ENCODE data around the gene PLCH1. TPM values are rescaled to one million over a fixed set of nuclear protein-coding genes. Genes with fewer than 3 reads are reported as not detected.

PLCH1 gene
- total RNA-seq, 1 donor from 2014 or later: 0.26 TPM

GRCh38 chr3:155330370-155330769 is 414.5 kb downstream of the PLCH1 start:
- FAIRE-seq (no peak), DNase-seq (ENCODE audit: low read depth) (no peak)
- no peak for TF ChIP-seq CTCF (IDR thresholded peaks at IDR 0.05; ENCODE audit: insufficient read depth, low read length, severe bottlenecking)
- no peaks in the 10 kb centered on the region for H3K36me3 ChIP-seq (ENCODE audit: control insufficient read depth, insufficient read depth, low read length)
- H3K27me3 ChIP-seq (ENCODE audit: control insufficient read depth, insufficient read depth, low read length): no peaks in the 10 kb centered on the region
- H3K4me3 ChIP-seq (ENCODE audit: low read depth, low read length): no peak overlapping the region

GRCh38 chr3:155329513-155330048 is 415.3 kb downstream of the PLCH1 start:
- FAIRE-seq (no peak), DNase-seq (ENCODE audit: low read depth) (no peak)
- no peaks in the 10 kb centered on the region for H3K27me3 ChIP-seq (ENCODE audit: control insufficient read depth, insufficient read depth, low read length)
- no peak for TF ChIP-seq CTCF (IDR thresholded peaks at IDR 0.05; ENCODE audit: insufficient read depth, low read length, severe bottlenecking)
- no peak overlapping the region for H3K4me3 ChIP-seq (ENCODE audit: low read depth, low read length)
- H3K36me3 ChIP-seq (ENCODE audit: control insufficient read depth, insufficient read depth, low read length): no peaks in the 10 kb centered on the region

- H3K36me3 ChIP-seq (ENCODE audit: control insufficient read depth, insufficient read depth, low read length): no peaks in the 10 kb centered on the region
- no peak overlapping the region for H3K4me3 ChIP-seq (ENCODE audit: low read depth, low read length)
- DNase-seq (ENCODE audit: low read depth) (no peak), FAIRE-seq (no peak)
- no peak for TF ChIP-seq CTCF (IDR thresholded peaks at IDR 0.05; ENCODE audit: insufficient read depth, low read length, severe bottlenecking)
- H3K27me3 ChIP-seq (ENCODE audit: control insufficient read depth, insufficient read depth, low read length): no peaks in the 10 kb centered on the region
Observed at GRCh38 chr3:155327871-155328270, 417.0 kb downstream of the PLCH1 start.

GRCh38 chr3:155327430-155327829 is 417.4 kb downstream of the PLCH1 start:
- no peaks in the 10 kb centered on the region for H3K36me3 ChIP-seq (ENCODE audit: control insufficient read depth, insufficient read depth, low read length)
- no peak for FAIRE-seq

GRCh38 chr3:155326901-155327300 is 418.0 kb downstream of the PLCH1 start:
- no peak for FAIRE-seq

More at GRCh38 chr3:155327430-155327829, 417.4 kb downstream of the PLCH1 start:
- TF ChIP-seq CTCF (IDR thresholded peaks at IDR 0.05; ENCODE audit: insufficient read depth, low read length, severe bottlenecking): no peak
- DNase-seq (ENCODE audit: low read depth): no peak
- Histone ChIP-seq H3K4me3 (ENCODE audit: low read depth, low read length) (no peak overlapping the region), H3K27me3 (ENCODE audit: control insufficient read depth, insufficient read depth, low read length) (no peaks in the 10 kb centered on the region)

More at GRCh38 chr3:155326901-155327300, 418.0 kb downstream of the PLCH1 start:
- Histone ChIP-seq H3K27me3 (ENCODE audit: control insufficient read depth, insufficient read depth, low read length) (no peaks in the 10 kb centered on the region), H3K4me3 (ENCODE audit: low read depth, low read length) (no peak overlapping the region), H3K36me3 (ENCODE audit: control insufficient read depth, insufficient read depth, low read length) (no peaks in the 10 kb centered on the region)
- no peak for TF ChIP-seq CTCF (IDR thresholded peaks at IDR 0.05; ENCODE audit: insufficient read depth, low read length, severe bottlenecking)
- DNase-seq (ENCODE audit: low read depth): peak; percentile 5

Data from bronchial epithelial cell (primary cell).